ENCODE data around the gene HMCN2.
A peak's percentile ranks its signal among the peaks of the same experiment; 100 is the strongest.

HMCN2 gene

GRCh38 chr9:130241198-130241535, 24.4 kb upstream of the HMCN2 start:
- peaks cover 47% of the 10 kb centered on the region for H3K4me1 Mint-ChIP-seq
- H3K27ac Mint-ChIP-seq: no peak overlapping the region
- DNase-seq: no peak
- TF ChIP-seq CTCF (IDR thresholded peaks at IDR 0.05): no peak
- H3K9me3 Mint-ChIP-seq: no peaks in the 10 kb centered on the region
- peaks cover 17% of the 10 kb centered on the region for H3K27me3 Mint-ChIP-seq (ENCODE audit: low read depth, poor library complexity)
- no peak overlapping the region for H3K4me3 Mint-ChIP-seq
- no peaks in the 10 kb centered on the region for H3K36me3 Mint-ChIP-seq (ENCODE audit: low read depth)

- Mint-ChIP-seq H3K27me3 (ENCODE audit: low read depth, poor library complexity) (peaks cover 20% of the 10 kb centered on the region), H3K27ac (no peak overlapping the region), H3K9me3 (no peaks in the 10 kb centered on the region), H3K4me3 (peak overlapping the region; percentile 50), H3K4me1 (peaks cover 36% of the 10 kb centered on the region), H3K36me3 (ENCODE audit: low read depth) (no peaks in the 10 kb centered on the region)
- no peak for DNase-seq
- no peak for TF ChIP-seq CTCF (IDR thresholded peaks at IDR 0.05)
These were observed 23.1 kb upstream of the HMCN2 start for GRCh38 chr9:130242270-130243014.

DNA sequence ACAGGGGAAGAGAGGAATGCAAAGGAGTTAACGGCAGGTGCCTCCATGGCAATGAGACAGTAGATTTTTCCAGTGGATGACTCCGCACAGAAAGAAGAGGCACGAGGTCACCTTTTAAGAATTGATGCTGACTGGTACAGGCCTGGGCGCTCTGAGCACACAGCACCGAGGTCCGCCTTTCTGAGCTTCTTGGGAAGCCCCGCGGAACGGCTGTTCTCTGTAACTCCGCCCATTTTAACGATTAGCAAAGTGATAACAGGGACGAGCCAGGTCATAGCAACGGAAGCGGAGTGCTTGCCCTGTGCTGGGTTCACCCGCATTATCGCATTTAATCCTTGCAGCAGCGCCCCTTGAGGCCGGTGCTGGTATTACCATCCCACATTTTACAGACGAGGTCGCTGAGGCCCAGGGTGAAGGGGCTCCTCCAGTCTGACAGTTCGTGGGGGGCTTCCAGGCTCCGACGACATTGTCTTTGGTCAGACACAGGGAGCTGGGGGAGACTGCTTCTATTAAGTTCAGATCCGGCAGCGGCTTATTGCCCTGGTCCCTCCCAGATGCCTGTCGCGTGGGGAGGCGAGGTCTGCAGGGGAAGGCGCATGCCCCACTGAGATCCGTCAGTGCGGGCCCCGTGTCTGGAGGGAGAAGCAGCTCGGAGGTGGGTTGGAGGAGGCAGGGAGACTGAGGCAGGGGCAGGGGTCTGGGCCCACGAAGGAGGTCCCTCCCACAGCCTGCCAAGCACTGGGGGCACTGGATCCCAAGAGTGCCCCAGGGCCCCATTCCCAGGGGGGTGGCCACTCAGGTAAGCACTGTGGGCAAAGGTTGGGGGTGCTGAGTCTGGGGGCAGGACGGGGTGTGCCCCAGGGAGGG, 22.3 kb upstream of the HMCN2 start:
- H3K9me3 Mint-ChIP-seq: no peaks in the 10 kb centered on the region
- peaks cover 27% of the 10 kb centered on the region for H3K27me3 Mint-ChIP-seq (ENCODE audit: low read depth, poor library complexity)
- no peaks in the 10 kb centered on the region for H3K36me3 Mint-ChIP-seq (ENCODE audit: low read depth)
- DNase-seq: peak; percentile 91
- H3K4me3 Mint-ChIP-seq: peak overlapping the region; percentile 50
- peaks cover 28% of the 10 kb centered on the region for H3K4me1 Mint-ChIP-seq
- no peak overlapping the region for H3K27ac Mint-ChIP-seq
- peak; percentile 96 for TF ChIP-seq CTCF (IDR thresholded peaks at IDR 0.05)

GRCh38 chr9:130243882-130244170, 21.7 kb upstream of the HMCN2 start:
- no peak overlapping the region for H3K4me3 Mint-ChIP-seq
- no peak overlapping the region for H3K27ac Mint-ChIP-seq
- H3K9me3 Mint-ChIP-seq: no peaks in the 10 kb centered on the region
- no peak for DNase-seq
- TF ChIP-seq CTCF (IDR thresholded peaks at IDR 0.05): no peak
- peaks cover 27% of the 10 kb centered on the region for H3K27me3 Mint-ChIP-seq (ENCODE audit: low read depth, poor library complexity)
- H3K4me1 Mint-ChIP-seq: peaks cover 22% of the 10 kb centered on the region
- H3K36me3 Mint-ChIP-seq (ENCODE audit: low read depth): no peaks in the 10 kb centered on the region

GRCh38 chr9:130244548-130245165, 20.9 kb upstream of the HMCN2 start:
- Mint-ChIP-seq H3K27me3 (ENCODE audit: low read depth, poor library complexity) (peaks cover 28% of the 10 kb centered on the region), H3K4me3 (no peak overlapping the region), H3K9me3 (no peaks in the 10 kb centered on the region), H3K36me3 (ENCODE audit: low read depth) (no peaks in the 10 kb centered on the region), H3K4me1 (peaks cover 17% of the 10 kb centered on the region), H3K27ac (no peak overlapping the region)
- DNase-seq: no peak
- no peak for TF ChIP-seq CTCF (IDR thresholded peaks at IDR 0.05)

All from nephron progenitor cell (in vitro differentiated cells).